ENCODE measurements around the gene SAMD10.
"Not testable (repeated sequence)": the region's sequence is repeated elsewhere in the genome, so short reads cannot be mapped to it uniquely, and the experiment has no call there.

The SAMD10 gene

GRCh38 chr20:63942250-63942951 lies 37.0 kb downstream of the SAMD10 start:
- DNase-seq = peak; percentile 47

GRCh38 chr20:63941282-63942081 lies 38.0 kb downstream of the SAMD10 start:
- no peak for DNase-seq

DNA sequence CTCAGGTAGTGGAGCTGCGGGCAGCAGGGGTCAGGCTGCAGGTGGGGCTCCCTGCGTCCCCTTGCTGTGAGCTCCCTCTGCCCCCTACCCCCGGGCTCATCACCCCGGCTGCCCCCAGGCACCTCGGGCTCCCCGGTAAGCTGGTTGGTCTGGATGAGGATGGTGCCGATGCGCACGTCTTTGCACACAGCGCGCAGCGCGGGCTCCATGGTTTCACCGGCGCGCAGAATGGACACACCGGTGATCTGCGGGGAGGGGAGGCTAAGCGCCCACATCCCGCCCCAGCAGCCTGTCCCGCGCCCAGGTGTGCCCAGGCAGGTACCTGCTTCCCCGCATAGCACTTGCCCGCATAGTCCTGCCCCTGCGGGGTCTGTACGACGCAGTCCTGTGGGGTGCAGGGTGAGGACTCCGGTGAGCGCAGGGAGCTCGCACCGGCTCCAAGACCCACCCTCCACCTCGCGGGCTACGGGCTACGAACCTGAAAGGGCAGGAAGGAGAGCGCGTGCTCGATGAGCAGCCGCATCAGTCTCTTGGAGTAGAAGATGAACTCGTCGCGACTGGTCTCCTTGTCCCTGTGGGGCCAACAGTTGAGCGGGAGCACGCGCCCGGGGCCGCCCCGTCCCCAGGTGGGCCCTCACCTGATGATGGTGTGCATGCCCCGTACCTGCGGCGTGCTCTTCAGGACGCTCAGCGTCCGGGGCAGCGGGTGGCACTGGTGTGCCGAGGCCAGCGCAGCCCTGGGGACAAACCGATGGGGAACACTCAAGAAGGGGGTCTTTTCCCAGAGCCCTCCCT lies 38.8 kb downstream of the SAMD10 start:
- no peak for DNase-seq

DNA sequence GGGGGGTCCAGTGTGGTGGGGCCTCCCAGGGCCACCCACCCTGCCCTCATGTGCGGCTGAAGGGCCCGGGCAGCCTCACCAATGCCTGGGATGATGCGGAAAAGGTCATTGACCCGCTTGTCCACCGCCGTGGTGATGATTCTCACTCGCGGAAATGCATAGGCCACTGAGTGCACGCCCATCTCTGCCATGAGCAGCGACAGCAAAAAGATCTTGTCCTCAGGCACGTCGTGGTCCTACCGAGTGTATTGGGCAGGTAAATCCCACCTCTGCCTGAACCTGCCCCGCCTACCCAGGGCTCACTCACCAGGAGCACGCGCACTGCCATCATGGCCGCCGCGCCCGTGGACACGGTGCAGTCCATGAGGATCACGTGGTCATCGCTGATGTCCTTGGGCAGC lies 39.4 kb downstream of the SAMD10 start:
- DNase-seq = no peak

DNA sequence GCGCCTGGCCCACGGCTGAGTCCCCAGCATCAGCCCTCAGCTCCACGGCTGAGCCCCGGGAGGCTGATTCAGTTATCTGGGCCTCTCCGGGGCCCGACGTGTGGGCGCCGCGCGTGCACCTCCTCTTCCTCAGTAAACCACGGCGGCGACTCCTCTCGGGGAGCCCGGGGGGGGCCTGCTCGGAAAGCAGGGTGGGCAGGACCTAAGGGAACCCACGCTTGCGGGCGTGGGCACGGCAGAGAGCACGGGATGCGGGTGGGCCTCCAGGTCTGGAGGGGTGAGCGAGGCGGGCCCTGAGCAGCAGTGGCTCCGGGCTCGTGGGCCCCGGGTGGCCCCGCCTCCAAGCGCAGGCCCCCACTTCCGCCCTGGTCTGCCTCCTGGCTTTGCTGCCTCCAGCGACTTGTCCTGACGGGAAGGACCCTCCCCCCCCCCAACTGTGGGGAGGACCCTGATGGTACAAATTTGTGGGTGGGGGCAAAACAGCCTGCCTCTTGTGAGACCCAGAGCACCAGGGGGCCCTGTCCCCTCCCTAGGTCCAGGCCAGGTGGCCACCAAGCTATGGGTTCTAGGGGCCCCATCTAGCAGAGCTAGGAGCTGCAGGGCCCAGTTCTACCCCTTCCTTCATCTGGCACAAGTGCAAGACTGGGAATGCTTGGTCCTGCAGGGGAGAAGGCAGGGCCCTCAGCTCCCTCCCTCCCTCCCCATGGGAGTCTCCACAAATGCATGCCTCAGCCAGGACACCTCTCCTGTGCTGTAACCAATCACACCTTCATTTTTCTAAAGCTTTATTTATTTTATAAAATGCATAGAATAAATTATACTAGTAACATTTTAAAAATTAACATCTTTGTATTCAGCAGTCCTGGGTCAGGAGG lies 40.1 kb downstream of the SAMD10 start:
- DNase-seq = peak; percentile 49

- no peak for DNase-seq
Measured at GRCh38 chr20:63937596-63937995, 41.8 kb downstream of the SAMD10 start.

GRCh38 chr20:63935447-63935846 lies 44.0 kb downstream of the SAMD10 start:
- no peak for DNase-seq

DNA sequence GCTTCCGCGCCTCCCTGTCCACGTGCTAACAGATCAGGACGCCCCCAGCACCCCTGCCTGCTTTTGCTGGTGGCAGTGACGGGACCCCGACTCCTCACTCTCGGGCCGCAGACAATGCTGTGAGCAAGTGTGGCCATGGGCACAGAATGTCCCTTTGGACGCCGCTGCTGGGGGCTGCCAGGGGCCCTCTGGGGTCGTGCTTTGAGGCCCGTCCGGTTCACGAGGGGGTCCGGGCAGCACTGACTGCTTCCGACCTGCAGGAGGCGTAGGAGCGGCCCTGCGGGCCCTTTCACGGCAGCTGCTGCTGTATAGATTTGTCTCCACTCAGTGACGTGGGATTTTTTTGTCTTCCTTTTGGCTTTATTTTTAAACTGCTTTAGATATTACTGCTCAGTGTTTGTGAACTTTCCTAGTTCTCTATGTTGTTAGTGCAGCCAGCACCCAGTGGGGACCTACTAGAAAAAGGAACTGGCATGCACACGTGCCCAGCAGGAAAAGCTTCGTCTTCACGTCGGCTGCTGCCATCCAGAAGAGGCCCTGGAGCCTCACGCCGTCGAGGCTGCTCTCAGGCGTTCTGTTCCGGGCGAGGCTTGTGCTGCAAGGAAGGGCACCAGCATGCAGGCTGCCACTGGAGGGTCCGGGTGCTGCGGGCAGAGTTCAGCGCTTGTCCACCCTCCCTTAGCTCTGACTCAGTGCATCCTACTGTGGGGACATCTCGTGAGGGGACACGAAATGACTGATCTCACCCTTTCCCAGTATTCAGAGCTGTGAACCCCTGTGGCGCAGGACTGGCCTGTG lies 45.0 kb downstream of the SAMD10 start:
- DNase-seq = no peak

GRCh38 chr20:63933646-63934045 lies 45.8 kb downstream of the SAMD10 start:
- no peak for DNase-seq

DNA sequence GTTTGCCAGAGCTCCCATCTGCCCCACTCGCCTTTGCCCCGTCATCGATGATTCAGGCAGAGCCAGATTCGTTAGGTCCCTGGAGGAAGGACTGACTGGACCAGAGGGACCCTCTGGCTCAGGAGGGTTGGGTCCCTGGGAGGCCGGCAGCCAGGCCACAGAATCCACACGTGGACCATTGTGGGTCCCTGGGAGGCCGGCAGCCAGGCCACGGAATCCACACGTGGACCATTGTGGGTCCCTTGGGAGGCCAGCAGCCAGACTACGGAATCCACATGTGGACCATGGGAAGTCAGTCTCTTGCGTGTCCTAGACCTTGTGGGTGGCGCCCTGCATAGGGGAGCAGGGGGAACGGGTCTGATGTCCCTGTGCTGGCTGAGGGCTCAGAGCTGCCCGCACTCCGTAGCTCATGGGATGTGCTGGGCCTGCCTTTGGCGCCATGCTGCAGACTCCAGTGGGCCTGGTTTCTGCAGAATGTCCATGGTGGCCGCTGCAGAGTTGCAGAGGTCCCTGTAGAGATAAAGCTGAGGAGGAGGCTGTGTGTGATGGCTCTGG lies 46.8 kb downstream of the SAMD10 start:
- no peak for DNase-seq

DNA sequence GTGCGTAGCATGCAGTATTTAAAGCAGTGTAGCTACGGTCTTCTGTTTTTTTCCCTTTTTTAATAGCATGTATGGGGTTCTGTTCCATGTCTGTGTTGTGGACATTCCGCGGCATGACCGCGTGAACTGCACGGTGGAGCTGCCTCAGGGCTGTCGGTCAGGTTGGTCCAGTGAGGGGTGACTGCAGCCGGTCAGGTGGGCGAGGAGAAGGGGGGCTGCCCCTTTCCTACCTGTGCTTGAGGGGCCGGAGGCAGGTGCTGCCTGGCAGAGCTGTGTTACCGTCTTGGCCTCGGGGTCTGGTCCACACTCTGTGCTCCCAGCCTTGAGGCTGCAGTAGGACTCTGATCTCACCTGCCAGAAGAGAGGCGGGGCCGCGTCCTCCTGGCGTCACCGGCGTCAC lies 47.7 kb downstream of the SAMD10 start:
- DNase-seq = no peak

- no peak for DNase-seq
Measured at GRCh38 chr20:63930971-63931553, 48.4 kb downstream of the SAMD10 start.

DNA sequence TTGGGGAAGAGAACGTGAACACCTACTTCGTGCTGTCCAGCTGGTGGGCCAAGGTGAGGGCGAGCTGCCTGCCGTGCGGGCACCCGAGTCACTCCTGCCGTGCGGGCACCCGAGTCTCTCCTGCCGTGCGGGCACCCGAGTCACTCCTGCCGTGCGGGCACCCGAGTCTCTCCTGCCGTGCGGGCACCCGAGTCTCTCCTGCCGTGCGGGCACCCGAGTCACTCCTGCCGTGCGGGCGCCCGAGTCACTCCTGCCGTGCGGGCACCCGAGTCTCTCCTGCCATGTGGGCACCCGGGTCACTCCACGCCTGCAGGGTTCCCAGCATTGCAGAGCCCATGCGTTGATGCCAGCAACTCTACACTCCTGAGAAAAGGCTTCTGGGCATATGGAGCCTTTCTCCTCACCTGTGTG lies 50.0 kb downstream of the SAMD10 start:
- DNase-seq = not testable (repeated sequence)

GRCh38 chr20:63929071-63929470 lies 50.4 kb downstream of the SAMD10 start:
- no peak for DNase-seq

DNA sequence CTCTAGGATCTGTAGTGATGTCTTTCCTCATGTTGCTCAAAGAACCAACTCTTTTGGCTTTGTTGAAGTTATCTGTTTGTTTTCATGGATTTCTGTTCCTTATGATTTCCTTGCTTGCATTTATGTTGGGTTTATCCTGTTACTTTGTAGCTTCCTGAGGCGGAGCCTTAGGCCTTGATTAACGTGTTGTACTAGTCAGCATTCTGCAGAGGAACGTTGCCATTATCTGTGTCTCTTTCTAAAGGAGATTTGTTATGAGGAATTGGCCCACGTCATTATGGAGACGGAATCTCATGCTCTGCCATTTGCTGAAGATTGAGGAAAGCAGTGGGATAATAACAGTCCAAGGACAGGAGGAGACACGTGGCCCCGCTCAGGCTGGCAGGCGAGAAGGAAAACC lies 53.1 kb downstream of the SAMD10 start:
- no peak for DNase-seq

- DNase-seq = no peak
Measured at GRCh38 chr20:63924241-63924640, 55.2 kb downstream of the SAMD10 start.

Data from right kidney (tissue), 1 donor.